Coronary artery (tissue), 2 donors: ENCODE results near the gene TPR.
"Not testable (repeated sequence)": the region's sequence is repeated elsewhere in the genome, so short reads cannot be mapped to it uniquely, and the experiment has no call there.

Experiments
- DNase-seq: peaks from one replicate; pipeline ENCODE4 v3.0.0-alpha.2; 2017; ENCODE audit warnings: low spot score
- H3K27ac ChIP-seq, 2 donors: fragments of 200-600 bp; sonication (generic); one replicate each; pipeline ENCODE4 v1.5.1; 2016 to 2019
- H3K4me3 ChIP-seq: fragments of 200-600 bp; sonication (generic); 2 replicates; pipeline ENCODE4 v1.5.1; 2016; ENCODE audit warnings: mild to moderate bottlenecking, moderate library complexity
- CTCF ChIP-seq: fragments of 200-600 bp; sonication (generic); IDR thresholded peaks from one replicate; pipeline ENCODE4 v1.5.1; 2019; ENCODE audit warnings: antibody characterized with exemption

Gene TPR

DNA sequence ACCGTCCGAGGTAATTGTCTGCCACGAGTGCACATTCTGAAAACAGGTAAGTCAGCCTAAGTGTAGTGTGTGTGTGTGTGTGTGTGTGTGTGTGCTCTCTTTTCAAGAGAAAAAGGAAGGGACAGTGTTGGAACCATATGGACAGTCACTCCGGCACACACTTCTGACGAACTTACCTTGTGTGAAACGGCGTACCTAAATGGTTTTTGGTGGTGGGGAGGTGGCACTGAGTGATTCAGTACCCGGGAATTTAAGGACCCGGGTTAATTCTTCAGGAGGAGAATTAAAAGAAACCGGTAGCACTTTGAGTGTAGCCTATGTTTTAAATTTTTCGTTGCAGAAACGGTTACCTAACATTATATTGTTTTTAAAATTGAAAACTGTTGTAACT, 871 bp upstream of the TPR start:
- Histone ChIP-seq H3K4me3 (peak overlapping the region; percentile 89), H3K27ac (peak overlapping the region; percentile 91 to 93)
- no peak for TF ChIP-seq CTCF
- DNase-seq: no peak

- no peak for TF ChIP-seq CTCF
- Histone ChIP-seq H3K4me3 (peak overlapping the region; percentile 89), H3K27ac (peak overlapping the region; percentile 91 to 93)
- DNase-seq: no peak
Observed at GRCh38 chr1:186374303-186375151, 526 bp downstream of the TPR start.

GRCh38 chr1:186347837-186348691, 27.0 kb downstream of the TPR start:
- not testable (repeated sequence) for DNase-seq, H3K4me3 ChIP-seq, H3K27ac ChIP-seq

GRCh38 chr1:186340772-186341171, 34.3 kb downstream of the TPR start:
- no peak overlapping the region for H3K4me3 ChIP-seq
- no peak for TF ChIP-seq CTCF
- no peak overlapping the region for H3K27ac ChIP-seq
- no peak for DNase-seq

GRCh38 chr1:186337554-186337953, 37.5 kb downstream of the TPR start:
- DNase-seq: no peak
- H3K27ac ChIP-seq: no peak overlapping the region
- no peak overlapping the region for H3K4me3 ChIP-seq
- no peak for TF ChIP-seq CTCF

- H3K27ac ChIP-seq: no peak overlapping the region
- no peak overlapping the region for H3K4me3 ChIP-seq
- no peak for DNase-seq
- TF ChIP-seq CTCF: no peak
Observed at GRCh38 chr1:186330758-186331157, 44.3 kb downstream of the TPR start.

GRCh38 chr1:186327331-186327730, 47.7 kb downstream of the TPR start:
- no peak for TF ChIP-seq CTCF
- Histone ChIP-seq H3K27ac (no peak overlapping the region), H3K4me3 (no peak overlapping the region)
- DNase-seq: no peak
